SK-N-SH treated with all-trans-retinoic acid at 6 μM for 48 hours (cell line): ENCODE results near the gene HS3ST3A1.

Experiments used
- ATAC-seq: fragments of 200-7000 bp; cut with Tn5 transposase; 3 replicates; pipeline ENCODE4 v1.9.1; 2020; ENCODE audit warnings: mild to moderate bottlenecking, moderate library complexity
- ARNTL ChIP-seq: fragments of 450-650 bp; formaldehyde crosslinking; IDR thresholded peaks from 2 replicates; pipeline ENCODE4 v1.5.0; 2020; ENCODE audit warnings: low read depth, mild to moderate bottlenecking, moderate library complexity, borderline replicate concordance
- BACH2 ChIP-seq: fragments of 250-450 bp; sonication (Bioruptor Pico); IDR thresholded peaks from 2 replicates; pipeline ENCODE4 v1.9.0; 2021; ENCODE audit warnings: mild to moderate bottlenecking, borderline replicate concordance
- CREB5 ChIP-seq: fragments of 250-450 bp; sonication (Bioruptor Pico); IDR thresholded peaks from 2 replicates; pipeline ENCODE4 v1.5.1; 2020; ENCODE audit warnings: low read depth, mild to moderate bottlenecking, moderate library complexity
- CSDC2 ChIP-seq: fragments of 250-450 bp; sonication (Bioruptor Pico); IDR thresholded peaks from 2 replicates; pipeline ENCODE4 v1.5.0; 2020; ENCODE audit warnings: mild to moderate bottlenecking, moderate library complexity
- ESRRG ChIP-seq: fragments of 250-450 bp; sonication (Bioruptor Pico); IDR thresholded peaks from 2 replicates; pipeline ENCODE4 v1.6.1; 2021; ENCODE audit warnings: mild to moderate bottlenecking
- GLIS3 ChIP-seq: fragments of 250-450 bp; sonication (Bioruptor Pico); IDR thresholded peaks from 2 replicates; pipeline ENCODE4 v1.5.0; 2020; ENCODE audit warnings: mild to moderate bottlenecking, moderate library complexity
- ISL1 ChIP-seq: fragments of 250-450 bp; sonication (Bioruptor Pico); IDR thresholded peaks from 2 replicates; pipeline ENCODE4 v2.1.2; 2022; ENCODE audit warnings: mild to moderate bottlenecking, moderate library complexity
- OSR1 ChIP-seq: fragments of 250-450 bp; sonication (Bioruptor Pico); IDR thresholded peaks from 2 replicates; pipeline ENCODE4 v1.8.0; 2022; ENCODE audit warnings: moderate library complexity, mild to moderate bottlenecking, inconsistent platforms
- PPARA ChIP-seq: fragments of 250-450 bp; sonication (Bioruptor Pico); IDR thresholded peaks from 2 replicates; pipeline ENCODE4 v1.5.0; 2020; ENCODE audit warnings: mild to moderate bottlenecking, borderline replicate concordance
- RARB ChIP-seq: fragments of 250-450 bp; sonication (Bioruptor Pico); IDR thresholded peaks from 2 replicates; pipeline ENCODE4 v1.8.0; 2021; ENCODE audit warnings: mild to moderate bottlenecking, moderate library complexity
- SNAI2 ChIP-seq: fragments of 250-450 bp; sonication (Bioruptor Pico); IDR thresholded peaks from 2 replicates; pipeline ENCODE4 v1.5.0; 2020; ENCODE audit warnings: mild to moderate bottlenecking, moderate library complexity
- TCF4 ChIP-seq: fragments of 250-450 bp; sonication (Bioruptor Pico); IDR thresholded peaks from 2 replicates; pipeline ENCODE4 v1.8.0; 2021; ENCODE audit warnings: mild to moderate bottlenecking, moderate library complexity, borderline replicate concordance
- ZC3H10 ChIP-seq: fragments of 250-450 bp; sonication (Bioruptor Pico); IDR thresholded peaks from 2 replicates; pipeline ENCODE4 v1.5.1; 2021; ENCODE audit warnings: mild to moderate bottlenecking, moderate library complexity
- ZNF565 ChIP-seq: fragments of 450-650 bp; formaldehyde crosslinking; conservative IDR thresholded peaks from 2 replicates; pipeline ENCODE4 v1.5.0; 2020; ENCODE audit warnings: low read depth, mild to moderate bottlenecking, moderate library complexity
- ZNF70 ChIP-seq: fragments of 450-650 bp; formaldehyde crosslinking; IDR thresholded peaks from 2 replicates; pipeline ENCODE4 v1.5.0; 2020; ENCODE audit warnings: mild to moderate bottlenecking, moderate library complexity
- ZNF8 ChIP-seq: fragments of 450-650 bp; formaldehyde crosslinking; IDR thresholded peaks from 2 replicates; pipeline ENCODE4 v1.5.0; 2020; ENCODE audit warnings: mild to moderate bottlenecking, moderate library complexity
- TF ChIP-seq, protein P1 (sequence below): fragments of 250-450 bp; sonication (Bioruptor Pico); IDR thresholded peaks from 2 replicates; pipeline ENCODE4 v1.5.1; 2021; ENCODE audit warnings: mild to moderate bottlenecking, moderate library complexity
- TF ChIP-seq, protein P2 (sequence below): fragments of 250-450 bp; sonication (Bioruptor Pico); IDR thresholded peaks from 2 replicates; pipeline ENCODE4 v1.5.0; 2020; ENCODE audit warnings: mild to moderate bottlenecking, moderate library complexity
- TF ChIP-seq, protein P3 (sequence below): fragments of 250-450 bp; sonication (Bioruptor Pico); IDR thresholded peaks from 2 replicates; pipeline ENCODE4 v1.8.0; 2021; ENCODE audit warnings: low read depth, mild to moderate bottlenecking, moderate library complexity, borderline replicate concordance
- TF ChIP-seq, protein P4 (sequence below): fragments of 250-450 bp; sonication (Bioruptor Pico); IDR thresholded peaks from 2 replicates; pipeline ENCODE4 v1.8.0; 2020; ENCODE audit warnings: mild to moderate bottlenecking, moderate library complexity, borderline replicate concordance

Gene HS3ST3A1

DNA sequence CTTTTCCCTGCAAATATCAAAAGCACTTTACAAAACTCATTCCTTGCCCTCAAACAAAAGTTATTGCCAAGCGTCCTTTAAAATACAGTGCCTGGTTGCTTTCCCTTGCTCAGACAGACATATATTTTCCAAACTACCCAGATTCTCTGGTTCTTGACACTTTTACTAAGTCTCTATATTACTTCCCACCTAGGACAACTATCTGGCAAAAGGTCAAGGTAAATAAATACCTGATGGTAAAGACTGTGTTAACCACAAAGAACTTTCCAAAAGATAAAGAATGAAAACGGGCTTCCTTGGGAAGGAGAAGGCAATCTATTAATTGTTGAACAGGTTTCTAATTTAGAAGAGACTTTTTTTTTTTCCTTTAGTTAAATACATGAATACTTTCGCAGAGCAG, 1.9 kb downstream of the HS3ST3A1 start:
- TF ChIP-seq ZNF8 (CRISPR knock-in tag) (no peak), TCF4 (no peak), ESRRG (CRISPR knock-in tag) (no peak), CSDC2 (no peak), SNAI2 (CRISPR knock-in tag) (no peak), ZC3H10 (CRISPR knock-in tag) (no peak)
- no peak for ATAC-seq

DNA sequence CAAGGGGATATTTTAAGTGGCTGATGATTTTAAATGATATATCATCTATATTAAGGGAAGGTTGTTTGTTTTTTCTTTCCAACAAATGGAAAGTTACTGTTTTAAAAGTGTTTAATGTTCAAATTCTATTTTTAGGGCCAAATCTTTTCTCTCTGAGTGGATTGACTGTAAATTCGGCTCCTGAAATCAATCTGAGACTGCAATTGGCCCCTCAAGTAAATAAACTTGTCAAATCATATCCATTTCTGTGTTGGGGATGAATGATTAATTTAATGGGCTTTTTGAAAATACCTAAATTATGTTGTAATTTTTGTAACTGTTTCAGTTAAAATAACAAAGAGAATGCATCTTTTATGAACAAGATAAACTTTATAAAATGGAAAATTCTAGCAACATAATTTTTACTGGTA, 2.6 kb downstream of the HS3ST3A1 start:
- TF ChIP-seq ISL1 (CRISPR knock-in tag): no peak
- TF ChIP-seq ARNTL: no peak
- no peak for TF ChIP-seq ZNF8 (CRISPR knock-in tag)
- TF ChIP-seq ZNF70: no peak
- TF ChIP-seq, protein P1, sequence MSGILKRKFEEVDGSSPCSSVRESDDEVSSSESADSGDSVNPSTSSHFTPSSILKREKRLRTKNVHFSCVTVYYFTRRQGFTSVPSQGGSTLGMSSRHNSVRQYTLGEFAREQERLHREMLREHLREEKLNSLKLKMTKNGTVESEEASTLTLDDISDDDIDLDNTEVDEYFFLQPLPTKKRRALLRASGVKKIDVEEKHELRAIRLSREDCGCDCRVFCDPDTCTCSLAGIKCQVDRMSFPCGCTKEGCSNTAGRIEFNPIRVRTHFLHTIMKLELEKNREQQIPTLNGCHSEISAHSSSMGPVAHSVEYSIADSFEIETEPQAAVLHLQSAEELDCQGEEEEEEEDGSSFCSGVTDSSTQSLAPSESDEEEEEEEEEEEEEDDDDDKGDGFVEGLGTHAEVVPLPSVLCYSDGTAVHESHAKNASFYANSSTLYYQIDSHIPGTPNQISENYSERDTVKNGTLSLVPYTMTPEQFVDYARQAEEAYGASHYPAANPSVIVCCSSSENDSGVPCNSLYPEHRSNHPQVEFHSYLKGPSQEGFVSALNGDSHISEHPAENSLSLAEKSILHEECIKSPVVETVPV: no peak
- no peak for TF ChIP-seq OSR1 (CRISPR knock-in tag)
- TF ChIP-seq, protein P2, sequence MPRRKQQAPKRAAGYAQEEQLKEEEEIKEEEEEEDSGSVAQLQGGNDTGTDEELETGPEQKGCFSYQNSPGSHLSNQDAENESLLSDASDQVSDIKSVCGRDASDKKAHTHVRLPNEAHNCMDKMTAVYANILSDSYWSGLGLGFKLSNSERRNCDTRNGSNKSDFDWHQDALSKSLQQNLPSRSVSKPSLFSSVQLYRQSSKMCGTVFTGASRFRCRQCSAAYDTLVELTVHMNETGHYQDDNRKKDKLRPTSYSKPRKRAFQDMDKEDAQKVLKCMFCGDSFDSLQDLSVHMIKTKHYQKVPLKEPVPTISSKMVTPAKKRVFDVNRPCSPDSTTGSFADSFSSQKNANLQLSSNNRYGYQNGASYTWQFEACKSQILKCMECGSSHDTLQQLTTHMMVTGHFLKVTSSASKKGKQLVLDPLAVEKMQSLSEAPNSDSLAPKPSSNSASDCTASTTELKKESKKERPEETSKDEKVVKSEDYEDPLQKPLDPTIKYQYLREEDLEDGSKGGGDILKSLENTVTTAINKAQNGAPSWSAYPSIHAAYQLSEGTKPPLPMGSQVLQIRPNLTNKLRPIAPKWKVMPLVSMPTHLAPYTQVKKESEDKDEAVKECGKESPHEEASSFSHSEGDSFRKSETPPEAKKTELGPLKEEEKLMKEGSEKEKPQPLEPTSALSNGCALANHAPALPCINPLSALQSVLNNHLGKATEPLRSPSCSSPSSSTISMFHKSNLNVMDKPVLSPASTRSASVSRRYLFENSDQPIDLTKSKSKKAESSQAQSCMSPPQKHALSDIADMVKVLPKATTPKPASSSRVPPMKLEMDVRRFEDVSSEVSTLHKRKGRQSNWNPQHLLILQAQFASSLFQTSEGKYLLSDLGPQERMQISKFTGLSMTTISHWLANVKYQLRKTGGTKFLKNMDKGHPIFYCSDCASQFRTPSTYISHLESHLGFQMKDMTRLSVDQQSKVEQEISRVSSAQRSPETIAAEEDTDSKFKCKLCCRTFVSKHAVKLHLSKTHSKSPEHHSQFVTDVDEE (CRISPR knock-in tag): no peak
- TF ChIP-seq, protein P3, sequence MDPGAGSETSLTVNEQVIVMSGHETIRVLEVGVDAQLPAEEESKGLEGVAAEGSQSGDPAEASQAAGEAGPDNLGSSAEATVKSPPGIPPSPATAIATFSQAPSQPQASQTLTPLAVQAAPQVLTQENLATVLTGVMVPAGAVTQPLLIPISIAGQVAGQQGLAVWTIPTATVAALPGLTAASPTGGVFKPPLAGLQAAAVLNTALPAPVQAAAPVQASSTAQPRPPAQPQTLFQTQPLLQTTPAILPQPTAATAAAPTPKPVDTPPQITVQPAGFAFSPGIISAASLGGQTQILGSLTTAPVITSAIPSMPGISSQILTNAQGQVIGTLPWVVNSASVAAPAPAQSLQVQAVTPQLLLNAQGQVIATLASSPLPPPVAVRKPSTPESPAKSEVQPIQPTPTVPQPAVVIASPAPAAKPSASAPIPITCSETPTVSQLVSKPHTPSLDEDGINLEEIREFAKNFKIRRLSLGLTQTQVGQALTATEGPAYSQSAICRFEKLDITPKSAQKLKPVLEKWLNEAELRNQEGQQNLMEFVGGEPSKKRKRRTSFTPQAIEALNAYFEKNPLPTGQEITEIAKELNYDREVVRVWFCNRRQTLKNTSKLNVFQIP (CRISPR knock-in tag): no peak
- TF ChIP-seq, protein P4, sequence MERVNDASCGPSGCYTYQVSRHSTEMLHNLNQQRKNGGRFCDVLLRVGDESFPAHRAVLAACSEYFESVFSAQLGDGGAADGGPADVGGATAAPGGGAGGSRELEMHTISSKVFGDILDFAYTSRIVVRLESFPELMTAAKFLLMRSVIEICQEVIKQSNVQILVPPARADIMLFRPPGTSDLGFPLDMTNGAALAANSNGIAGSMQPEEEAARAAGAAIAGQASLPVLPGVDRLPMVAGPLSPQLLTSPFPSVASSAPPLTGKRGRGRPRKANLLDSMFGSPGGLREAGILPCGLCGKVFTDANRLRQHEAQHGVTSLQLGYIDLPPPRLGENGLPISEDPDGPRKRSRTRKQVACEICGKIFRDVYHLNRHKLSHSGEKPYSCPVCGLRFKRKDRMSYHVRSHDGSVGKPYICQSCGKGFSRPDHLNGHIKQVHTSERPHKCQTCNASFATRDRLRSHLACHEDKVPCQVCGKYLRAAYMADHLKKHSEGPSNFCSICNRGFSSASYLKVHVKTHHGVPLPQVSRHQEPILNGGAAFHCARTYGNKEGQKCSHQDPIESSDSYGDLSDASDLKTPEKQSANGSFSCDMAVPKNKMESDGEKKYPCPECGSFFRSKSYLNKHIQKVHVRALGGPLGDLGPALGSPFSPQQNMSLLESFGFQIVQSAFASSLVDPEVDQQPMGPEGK: no peak
- TF ChIP-seq PPARA (CRISPR knock-in tag): no peak
- TF ChIP-seq GLIS3 (CRISPR knock-in tag): no peak
- TF ChIP-seq RARB (CRISPR knock-in tag): no peak
- TF ChIP-seq ZC3H10 (CRISPR knock-in tag): no peak
- no peak for TF ChIP-seq ZNF565 (CRISPR knock-in tag)
- TF ChIP-seq CREB5 (CRISPR knock-in tag): no peak
- TF ChIP-seq BACH2 (CRISPR knock-in tag): no peak
- TF ChIP-seq, all 23 proteins: peak for 0
- no peak for ATAC-seq

DNA sequence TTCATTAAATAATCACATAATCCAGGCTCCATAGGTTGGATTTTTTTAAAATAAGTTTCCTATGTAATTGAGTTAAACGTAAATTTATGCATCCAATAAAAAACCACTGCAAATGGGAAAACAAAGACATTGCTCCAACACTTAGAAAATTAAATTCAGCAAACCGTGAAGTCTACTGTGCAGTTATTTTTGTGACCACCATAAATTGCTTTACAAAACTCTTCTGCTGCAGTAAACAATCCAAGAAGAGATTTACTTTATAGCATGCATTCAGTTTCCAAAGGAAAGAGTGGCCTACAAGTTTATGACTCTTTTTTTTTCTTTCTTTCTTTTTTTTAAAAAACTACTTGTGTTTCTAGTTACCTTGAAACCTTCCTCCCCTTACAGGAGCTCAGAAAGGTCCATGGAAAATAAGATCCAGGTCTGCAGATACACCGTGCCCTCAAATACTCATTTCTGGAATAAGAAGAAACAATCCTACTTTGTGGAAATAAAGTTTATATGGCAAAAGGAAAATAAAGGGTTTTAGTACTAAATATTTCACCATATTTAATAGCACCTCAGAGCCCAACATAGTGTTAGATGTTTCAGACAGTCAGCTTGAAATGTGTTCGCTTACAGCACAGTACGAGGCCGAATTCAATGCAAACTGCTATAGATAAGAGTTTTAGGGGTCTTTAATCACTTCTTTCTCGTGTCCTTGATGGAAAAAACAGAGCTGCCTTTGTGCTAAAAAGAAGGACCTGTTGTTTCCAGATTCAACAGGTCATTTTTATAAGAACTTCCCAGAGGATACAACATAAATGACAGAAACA, 3.2 kb downstream of the HS3ST3A1 start:
- ATAC-seq: no peak

More for the DNA sequence above, 3.2 kb downstream of the HS3ST3A1 start:
- no peak for TF ChIP-seq ZNF70
- TF ChIP-seq TCF4: no peak
- TF ChIP-seq PPARA (CRISPR knock-in tag): no peak
- TF ChIP-seq, all 23 proteins: peak for 0
